C4-2B (cell line): ENCODE results near the gene SNX24.

Experiments used
- H3K27ac ChIP-seq: fragments of 450-650 bp; 2 replicates; pipeline ENCODE4 v1.5.1; 2017
- ZFX ChIP-seq: fragments of 450-650 bp; IDR thresholded peaks from 2 replicates; pipeline ENCODE4 v1.6.1; 2017
- TF ChIP-seq, protein P1 (sequence below): fragments of 450-650 bp; conservative IDR thresholded peaks from 2 replicates; pipeline ENCODE4 v1.5.1; 2017; ENCODE audit warnings: mild to moderate bottlenecking

The SNX24 gene

GRCh38 chr5:122871661-122872060 lies 26.2 kb downstream of the SNX24 start:
- H3K27ac ChIP-seq = no peak overlapping the region
- TF ChIP-seq, protein P1, sequence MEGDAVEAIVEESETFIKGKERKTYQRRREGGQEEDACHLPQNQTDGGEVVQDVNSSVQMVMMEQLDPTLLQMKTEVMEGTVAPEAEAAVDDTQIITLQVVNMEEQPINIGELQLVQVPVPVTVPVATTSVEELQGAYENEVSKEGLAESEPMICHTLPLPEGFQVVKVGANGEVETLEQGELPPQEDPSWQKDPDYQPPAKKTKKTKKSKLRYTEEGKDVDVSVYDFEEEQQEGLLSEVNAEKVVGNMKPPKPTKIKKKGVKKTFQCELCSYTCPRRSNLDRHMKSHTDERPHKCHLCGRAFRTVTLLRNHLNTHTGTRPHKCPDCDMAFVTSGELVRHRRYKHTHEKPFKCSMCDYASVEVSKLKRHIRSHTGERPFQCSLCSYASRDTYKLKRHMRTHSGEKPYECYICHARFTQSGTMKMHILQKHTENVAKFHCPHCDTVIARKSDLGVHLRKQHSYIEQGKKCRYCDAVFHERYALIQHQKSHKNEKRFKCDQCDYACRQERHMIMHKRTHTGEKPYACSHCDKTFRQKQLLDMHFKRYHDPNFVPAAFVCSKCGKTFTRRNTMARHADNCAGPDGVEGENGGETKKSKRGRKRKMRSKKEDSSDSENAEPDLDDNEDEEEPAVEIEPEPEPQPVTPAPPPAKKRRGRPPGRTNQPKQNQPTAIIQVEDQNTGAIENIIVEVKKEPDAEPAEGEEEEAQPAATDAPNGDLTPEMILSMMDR = no peak
- TF ChIP-seq ZFX = no peak

- TF ChIP-seq ZFX = no peak
- TF ChIP-seq, protein P1 = no peak
- H3K27ac ChIP-seq = no peak overlapping the region
These were observed 28.9 kb downstream of the SNX24 start for GRCh38 chr5:122874179-122874875.

DNA sequence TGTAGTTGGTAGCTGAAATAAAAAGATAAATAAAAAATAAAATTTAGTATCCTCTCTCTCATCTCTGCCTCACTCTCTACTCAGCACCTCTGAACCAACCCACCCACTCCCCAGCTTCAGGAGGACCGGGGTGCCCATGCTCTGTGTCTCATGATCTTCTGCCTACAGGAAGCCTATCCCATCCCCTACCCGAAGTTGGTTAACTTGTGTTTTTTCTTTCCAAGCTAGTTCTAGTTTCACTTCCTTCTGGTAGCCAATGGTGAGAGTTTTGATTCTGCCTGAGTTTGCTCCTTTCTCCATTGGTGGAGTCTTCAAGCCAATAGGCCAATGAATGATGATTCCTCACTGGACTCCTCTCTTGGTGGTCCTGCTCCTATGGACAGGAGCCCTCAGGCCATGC lies 32.1 kb downstream of the SNX24 start:
- TF ChIP-seq, protein P1 = no peak
- TF ChIP-seq ZFX = no peak
- no peak overlapping the region for H3K27ac ChIP-seq

DNA sequence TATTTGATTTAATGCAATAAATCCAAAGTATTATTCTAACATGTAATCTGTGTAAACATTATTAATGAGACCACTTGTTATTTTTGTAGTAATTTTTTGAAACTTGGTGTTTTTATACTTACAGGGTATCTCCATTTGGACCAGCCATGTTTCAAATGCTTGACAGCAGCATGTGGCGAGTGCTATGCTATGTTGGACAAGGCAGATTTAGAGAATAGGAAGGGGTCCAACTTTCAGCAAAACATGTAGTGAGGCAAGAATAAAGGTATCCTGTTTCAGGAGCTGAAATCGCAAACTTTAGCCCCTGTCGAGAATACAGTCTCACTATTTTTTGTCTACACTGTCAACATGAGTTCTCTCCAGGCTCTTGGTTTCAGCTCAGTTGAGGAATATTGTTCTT lies 33.7 kb downstream of the SNX24 start:
- no peak for TF ChIP-seq ZFX
- TF ChIP-seq, protein P1 = no peak
- no peak overlapping the region for H3K27ac ChIP-seq

DNA sequence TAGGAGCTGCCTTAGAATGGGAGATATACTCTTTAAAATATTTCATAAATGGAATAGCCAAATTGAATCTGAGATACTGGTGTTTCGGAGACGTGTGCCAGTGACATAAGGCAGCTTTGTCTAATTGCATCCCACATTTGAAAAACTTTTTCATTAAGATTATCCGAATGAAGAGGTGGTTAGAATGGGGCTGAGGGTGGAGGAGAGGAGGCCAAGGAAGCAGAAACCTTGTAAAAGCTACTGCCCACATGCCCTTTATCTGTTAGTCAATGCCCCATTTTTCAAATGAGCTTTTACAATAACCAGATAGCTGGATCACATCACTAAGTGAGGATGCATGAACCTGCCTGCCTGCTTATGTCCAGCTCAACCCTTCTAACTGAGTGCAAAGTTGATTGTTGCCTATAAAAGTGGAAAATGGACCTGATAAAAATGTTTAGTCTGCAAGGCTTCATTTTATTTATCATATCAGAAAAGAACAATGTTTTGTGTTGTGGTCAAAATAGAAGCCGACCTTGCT lies 34.8 kb downstream of the SNX24 start:
- H3K27ac ChIP-seq = no peak overlapping the region
- no peak for TF ChIP-seq ZFX
- TF ChIP-seq, protein P1 = no peak

DNA sequence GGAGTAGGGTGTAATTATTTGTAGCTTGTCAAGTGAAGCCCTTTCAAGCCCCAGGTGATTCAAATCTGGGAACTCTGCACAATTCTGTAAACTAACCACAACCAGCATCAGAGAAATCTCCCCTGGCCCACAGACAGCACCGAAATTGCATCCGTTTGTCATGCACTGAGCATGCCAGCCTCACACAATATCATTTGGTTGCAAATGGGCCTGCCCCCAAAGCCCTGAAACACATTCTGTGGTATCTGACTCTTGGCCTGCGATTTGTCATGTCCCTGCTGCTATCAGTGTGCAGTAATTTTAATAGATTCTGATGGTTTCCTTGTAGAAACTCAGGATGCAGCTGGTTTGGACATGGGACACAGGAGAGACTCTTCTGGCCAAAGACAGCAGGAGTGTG lies 35.3 kb downstream of the SNX24 start:
- TF ChIP-seq, protein P1 = no peak
- TF ChIP-seq ZFX = no peak

DNA sequence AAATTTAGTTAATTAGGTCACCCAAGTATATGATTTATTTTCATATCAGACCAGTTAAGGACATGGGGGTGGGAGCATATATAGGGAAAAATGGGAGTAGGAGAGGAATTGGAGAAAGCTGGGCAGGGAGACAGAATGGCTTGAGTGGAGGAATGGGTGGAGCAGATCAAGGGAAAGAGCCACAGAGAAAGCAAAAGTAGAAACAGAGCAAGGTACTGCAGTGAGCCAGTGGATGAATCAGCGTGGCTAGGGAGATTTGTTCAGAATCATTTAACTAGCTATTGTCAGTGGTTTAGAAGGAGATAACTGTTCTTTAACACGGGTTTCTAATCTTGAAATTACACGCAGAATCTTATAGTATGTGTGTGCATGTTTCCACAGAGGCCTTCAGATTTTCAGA lies 37.4 kb downstream of the SNX24 start:
- no peak overlapping the region for H3K27ac ChIP-seq
- TF ChIP-seq, protein P1 = no peak
- TF ChIP-seq ZFX = no peak

More for the DNA sequence above, 35.3 kb downstream of the SNX24 start:
- H3K27ac ChIP-seq = no peak overlapping the region
